ENCODE data around the gene LTB4R2.

The LTB4R2 gene

GRCh38 chr14:24331731-24332267 lies 21.9 kb downstream of the LTB4R2 start:
- TF ChIP-seq CTCF (IDR thresholded peaks at IDR 0.05; ENCODE audit: extremely low read depth, insufficient read depth, missing control alignments): no peak
- in situ Hi-C loops (cut with MboI; ENCODE audit: low pct_unique_long_range_greater_than_20kb, low sequenced_read_pairs, unreplicated experiment): loop anchor here (5.0 to 25.0 kb wide), 2 partner anchors 106 to 331 kb away; no protein-coding TSS in a partner anchor
- no peak for DNase-seq (ENCODE audit: low spot score)

DNA sequence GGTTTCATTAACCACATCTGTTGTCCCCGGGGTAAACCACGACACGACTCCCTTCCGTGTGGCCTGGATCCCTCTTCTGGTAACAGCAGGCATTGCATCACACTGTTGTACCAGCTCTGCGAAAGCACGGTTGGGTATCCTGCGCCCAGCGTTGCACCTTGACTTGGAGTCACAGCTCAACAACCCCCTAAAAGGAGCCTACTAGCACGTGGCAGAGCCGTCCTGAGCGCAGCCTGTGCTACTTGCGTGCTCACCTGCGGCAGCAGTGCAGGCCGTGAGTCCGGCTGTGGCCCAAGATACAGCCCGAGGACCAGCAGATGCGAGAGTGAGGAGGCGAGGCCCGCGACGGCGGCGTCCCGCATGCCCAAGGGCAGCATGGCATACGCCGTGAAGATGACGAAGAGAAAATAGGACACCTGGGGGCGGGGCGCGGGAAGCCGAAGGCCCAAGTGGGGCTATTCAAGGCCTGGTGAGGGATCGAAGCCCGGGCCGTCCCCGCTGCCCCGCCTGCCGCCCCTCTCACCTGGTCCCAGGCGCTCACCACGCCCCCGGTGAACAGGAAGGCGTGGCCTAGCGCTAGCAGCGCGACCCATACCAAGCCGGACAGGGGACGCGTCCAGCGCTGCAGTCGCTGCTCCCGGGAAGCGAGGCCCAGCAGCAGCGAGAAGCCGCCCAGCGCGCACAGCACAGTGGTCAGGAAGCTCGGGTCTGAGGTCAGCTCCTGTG lies 22.5 kb downstream of the LTB4R2 start:
- TF ChIP-seq CTCF (IDR thresholded peaks at IDR 0.05; ENCODE audit: extremely low read depth, insufficient read depth, missing control alignments): peak; percentile 75
- peak; percentile 94 for DNase-seq (ENCODE audit: low spot score)
- in situ Hi-C loops (cut with MboI; ENCODE audit: low pct_unique_long_range_greater_than_20kb, low sequenced_read_pairs, unreplicated experiment): loop anchor here (5.0 to 25.0 kb wide), 2 partner anchors 105 to 330 kb away; no protein-coding TSS in a partner anchor

GRCh38 chr14:24334431-24335291 lies 24.7 kb downstream of the LTB4R2 start, which contains the start of gene ADCY4:
Gene ADCY4 (minus strand): TSS chr14:24335071. CDS start chr14:24334652, 419 bp downstream.
- in situ Hi-C loops (cut with MboI; ENCODE audit: low pct_unique_long_range_greater_than_20kb, low sequenced_read_pairs, unreplicated experiment): loop anchor here (5.0 to 25.0 kb wide), 2 partner anchors 103 to 328 kb away; no protein-coding TSS in a partner anchor

GRCh38 chr14:24335461-24336171 lies 25.7 kb downstream of the LTB4R2 start:
- in situ Hi-C loops (cut with MboI; ENCODE audit: low pct_unique_long_range_greater_than_20kb, low sequenced_read_pairs, unreplicated experiment): loop anchor here (25.0 kb wide), 1 partner anchor 327 kb away; no protein-coding TSS in a partner anchor
- TF ChIP-seq CTCF (IDR thresholded peaks at IDR 0.05; ENCODE audit: extremely low read depth, insufficient read depth, missing control alignments): no peak
- DNase-seq (ENCODE audit: low spot score): peak; percentile 8

More at GRCh38 chr14:24334431-24335291, 24.7 kb downstream of the LTB4R2 start, which contains the start of gene ADCY4:
- no peak for DNase-seq (ENCODE audit: low spot score)
- TF ChIP-seq CTCF (IDR thresholded peaks at IDR 0.05; ENCODE audit: extremely low read depth, insufficient read depth, missing control alignments): peak; percentile 0

DNA sequence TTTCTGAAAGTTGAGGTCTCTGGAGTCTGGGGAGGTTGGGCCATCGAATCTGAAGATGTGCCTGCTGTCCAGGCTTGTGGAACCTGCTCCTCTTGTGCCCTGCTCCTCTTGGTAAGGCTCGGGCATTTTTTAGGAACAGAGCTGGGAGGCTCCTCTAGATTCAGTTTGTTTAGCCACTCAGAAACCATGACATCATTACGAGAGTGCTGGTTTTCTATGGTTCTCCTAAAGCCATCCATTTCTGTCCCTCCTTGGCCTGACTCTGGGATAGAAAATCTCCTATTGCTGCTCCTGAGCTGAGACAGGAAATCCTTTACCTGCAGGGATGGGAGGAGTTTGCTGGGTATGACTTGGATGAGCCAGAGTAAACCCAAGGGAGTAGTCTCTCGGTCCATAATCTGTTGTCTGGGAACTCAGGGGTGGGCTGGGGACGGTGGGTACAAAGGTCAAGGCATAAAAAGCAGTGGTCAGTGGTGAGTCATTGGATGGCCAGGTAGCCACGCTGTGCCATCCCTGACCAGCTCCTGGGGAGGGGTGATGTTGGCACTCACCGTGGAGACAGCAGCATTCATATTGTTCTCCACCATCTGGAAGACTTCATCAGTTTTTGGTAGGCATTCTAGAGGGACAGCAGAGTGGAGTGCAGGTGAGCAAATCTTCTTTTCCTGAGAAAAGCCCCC lies 27.3 kb downstream of the LTB4R2 start:
- no peak for TF ChIP-seq CTCF (IDR thresholded peaks at IDR 0.05; ENCODE audit: extremely low read depth, insufficient read depth, missing control alignments)
- peak; percentile 5 for DNase-seq (ENCODE audit: low spot score)
- in situ Hi-C loops (cut with MboI; ENCODE audit: low pct_unique_long_range_greater_than_20kb, low sequenced_read_pairs, unreplicated experiment): loop anchor here (25.0 kb wide), 1 partner anchor 325 kb away; no protein-coding TSS in a partner anchor

All from GM13977 (cell line).